ENCODE results near the gene LRRC74B.

GRCh38 chr22:21100149-21101032 is 54.6 kb downstream of the LRRC74B start:
- no peak for TF ChIP-seq EZH2phosphoT487 (IDR thresholded peaks at IDR 0.05; ENCODE audit: insufficient read depth, low read depth)
- no peak for TF ChIP-seq EZH2 (IDR thresholded peaks at IDR 0.05; ENCODE audit: insufficient read depth, poor library complexity, severe bottlenecking)
